Measurements from ENCODE around the gene LCE1B. TPM values are rescaled to one million over a fixed set of nuclear protein-coding genes. Genes with fewer than 3 reads are reported as not detected.

The LCE1B gene, protein sequence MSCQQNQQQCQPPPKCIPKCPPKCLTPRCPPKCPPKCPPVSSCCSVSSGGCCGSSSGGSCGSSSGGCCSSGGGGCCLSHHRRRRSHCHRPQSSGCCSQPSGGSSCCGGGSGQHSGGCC
- not detected for polyA plus RNA-seq

- H3K4me3 Mint-ChIP-seq: no peak within 1 kb of the TSS
- H3K36me3 Mint-ChIP-seq: no peaks in the 10 kb centered on the region
- peaks cover 3 to 6% (median 4%) of the 10 kb centered on the region in 3 donors for H3K27me3 Mint-ChIP-seq (ENCODE audit: low read depth in 3 of 3)
- no peaks in the 10 kb centered on the region for H3K4me1 Mint-ChIP-seq
- no peak within 1 kb of the TSS for H3K27ac Mint-ChIP-seq
- no peak for DNase-seq
- peaks cover 0 to 4% (median 0%) of the 10 kb centered on the region in 6 donors for H3K9me3 Mint-ChIP-seq
Observed at GRCh38 chr1:152811671-152812070, at the start of gene LCE1B. TSS of gene LCE1B (plus strand) at chr1:152811971. CDS start at chr1:152812447, 476 bp downstream.

DNA sequence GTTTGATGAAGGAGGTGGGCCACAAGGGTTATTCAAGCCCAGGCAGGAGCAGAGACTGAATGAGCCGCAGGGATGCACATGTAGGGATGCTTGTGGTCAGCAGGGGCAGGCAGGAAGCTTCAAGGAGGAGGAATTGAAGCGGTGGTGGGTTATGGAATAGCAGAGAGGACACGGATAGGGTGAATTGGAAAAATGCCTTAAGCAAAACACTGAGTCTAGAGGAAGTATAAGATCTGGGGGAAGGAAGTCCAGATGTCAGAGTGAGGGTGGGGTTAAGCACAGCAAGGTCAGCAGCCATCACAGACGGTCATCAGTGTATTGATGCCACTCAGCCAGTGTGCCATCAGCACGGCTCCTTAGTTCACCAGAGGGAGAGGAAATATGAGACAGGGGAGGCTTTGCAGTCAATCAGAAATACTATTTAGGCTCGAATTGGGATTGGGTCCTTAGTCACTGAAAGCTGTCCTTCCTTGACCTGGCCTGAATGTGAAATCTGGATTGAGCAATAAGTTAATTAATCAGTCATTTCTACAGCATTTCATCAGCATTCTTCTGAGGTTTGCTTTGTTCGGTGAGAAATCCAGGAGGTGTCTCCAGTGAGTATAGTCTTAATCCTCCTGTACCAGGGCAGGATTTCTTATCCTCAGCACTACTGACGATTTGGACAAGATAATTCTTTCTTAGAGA is 42.8 kb upstream of the LCE1B start:
- peaks cover 0 to under 1% (median 0%) of the 10 kb centered on the region in 6 donors for H3K9me3 Mint-ChIP-seq
- no peaks in the 10 kb centered on the region for H3K4me1 Mint-ChIP-seq
- no peaks in the 10 kb centered on the region for H3K36me3 Mint-ChIP-seq
- no peak overlapping the region for H3K27ac Mint-ChIP-seq
- no peak for DNase-seq
- no peak overlapping the region for H3K4me3 Mint-ChIP-seq
- peaks cover 2 to 4% (median 4%) of the 10 kb centered on the region in 3 donors for H3K27me3 Mint-ChIP-seq (ENCODE audit: low read depth in 3 of 3)

- H3K27me3 Mint-ChIP-seq (ENCODE audit: low read depth in 3 of 3): peaks cover 1 to 10% (median 4%) of the 10 kb centered on the region in 3 donors
- no peak overlapping the region for H3K4me3 Mint-ChIP-seq
- no peak for DNase-seq
- H3K27ac Mint-ChIP-seq: no peak overlapping the region
- H3K9me3 Mint-ChIP-seq: peaks cover 0 to 1% (median 0%) of the 10 kb centered on the region in 6 donors
- H3K4me1 Mint-ChIP-seq: no peaks in the 10 kb centered on the region
- no peaks in the 10 kb centered on the region for H3K36me3 Mint-ChIP-seq
Observed at GRCh38 chr1:152770411-152770810, 41.4 kb upstream of the LCE1B start.

- H3K4me1 Mint-ChIP-seq: no peaks in the 10 kb centered on the region
- peaks cover 0 to 2% (median under 1%) of the 10 kb centered on the region in 6 donors for H3K9me3 Mint-ChIP-seq
- H3K4me3 Mint-ChIP-seq: no peak within 1 kb of the TSS
- H3K27ac Mint-ChIP-seq: no peak within 1 kb of the TSS
- H3K36me3 Mint-ChIP-seq: no peaks in the 10 kb centered on the region
- DNase-seq: no peak
- H3K27me3 Mint-ChIP-seq (ENCODE audit: low read depth in 3 of 3): peaks cover 5 to 27% (median 7%) of the 10 kb centered on the region in 3 donors
Observed at GRCh38 chr1:152774875-152775274, 36.9 kb upstream of the LCE1B start, which contains the start of gene LCE1F. TSS of gene LCE1F (plus strand) at chr1:152775140. CDS start at chr1:152776372, 1,232 bp downstream.

DNA sequence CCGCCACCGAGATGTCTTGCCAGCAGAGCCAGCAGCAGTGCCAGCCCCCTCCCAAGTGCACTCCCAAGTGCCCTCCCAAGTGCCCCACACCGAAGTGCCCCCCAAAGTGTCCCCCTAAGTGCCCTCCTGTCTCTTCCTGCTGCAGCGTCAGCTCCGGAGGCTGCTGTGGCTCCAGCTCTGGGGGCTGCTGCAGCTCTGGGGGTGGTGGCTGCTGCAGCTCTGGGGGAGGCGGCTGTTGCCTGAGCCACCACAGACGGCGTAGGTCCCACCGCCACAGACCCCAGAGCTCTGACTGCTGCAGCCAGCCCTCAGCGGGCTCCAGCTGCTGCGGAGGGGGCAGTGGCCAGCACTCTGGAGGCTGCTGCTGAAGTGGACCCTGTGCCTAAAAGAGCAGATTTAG is 35.4 kb upstream of the LCE1B start:
- H3K36me3 Mint-ChIP-seq: no peaks in the 10 kb centered on the region
- H3K9me3 Mint-ChIP-seq: peaks cover 0 to 2% (median under 1%) of the 10 kb centered on the region in 6 donors
- H3K27ac Mint-ChIP-seq: no peak overlapping the region
- H3K4me3 Mint-ChIP-seq: no peak overlapping the region
- H3K27me3 Mint-ChIP-seq (ENCODE audit: low read depth in 3 of 3): peaks cover 5 to 29% (median 7%) of the 10 kb centered on the region in 3 donors
- H3K4me1 Mint-ChIP-seq: no peaks in the 10 kb centered on the region
- no peak for DNase-seq

- no peak for DNase-seq
- Mint-ChIP-seq H3K9me3 (peaks cover 0 to 2% (median under 1%) of the 10 kb centered on the region in 6 donors), H3K4me3 (no peak overlapping the region), H3K27ac (no peak overlapping the region), H3K36me3 (no peaks in the 10 kb centered on the region), H3K27me3 (ENCODE audit: low read depth in 3 of 3) (peaks cover 5 to 27% (median 5%) of the 10 kb centered on the region in 3 donors), H3K4me1 (no peaks in the 10 kb centered on the region)
Observed at GRCh38 chr1:152777510-152778137, 34.1 kb upstream of the LCE1B start.

- Mint-ChIP-seq H3K27ac (no peak overlapping the region), H3K4me3 (no peak overlapping the region), H3K9me3 (peaks cover 0 to 2% (median 0%) of the 10 kb centered on the region in 6 donors), H3K36me3 (no peaks in the 10 kb centered on the region), H3K27me3 (ENCODE audit: low read depth in 3 of 3) (peaks cover 6 to 22% (median 8%) of the 10 kb centered on the region in 3 donors), H3K4me1 (no peaks in the 10 kb centered on the region)
- DNase-seq: no peak
Observed at GRCh38 chr1:152783095-152783494, 28.7 kb upstream of the LCE1B start.

DNA sequence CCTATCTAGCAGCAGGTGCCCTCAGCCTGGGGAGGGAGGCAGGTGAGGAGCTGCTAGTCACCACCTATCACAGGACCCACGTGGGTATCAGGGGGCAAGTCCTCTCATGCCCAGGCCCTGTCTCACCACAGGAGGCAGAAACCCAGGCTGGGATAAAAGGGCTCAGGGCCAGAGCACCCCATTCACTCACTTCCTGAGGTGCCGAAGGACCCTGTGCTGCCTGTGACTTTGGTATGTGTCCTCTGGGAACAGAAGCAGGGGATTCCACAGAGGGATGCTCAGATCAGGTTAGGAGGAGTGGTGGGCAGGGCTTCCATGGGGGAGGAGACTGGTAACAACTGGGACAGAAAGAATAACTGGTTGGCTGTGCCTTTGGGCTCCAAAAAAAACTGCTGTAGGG is 25.7 kb upstream of the LCE1B start, which contains the start of gene LCE1E:
TSS of gene LCE1E (plus strand) at position 181 of the 400 bp plus-strand sequence. CDS start 1,043 bp downstream, outside the sequence.
- Mint-ChIP-seq H3K9me3 (peaks cover 0 to 2% (median 0%) of the 10 kb centered on the region in 6 donors), H3K4me3 (no peak within 1 kb of the TSS), H3K4me1 (no peaks in the 10 kb centered on the region), H3K36me3 (no peaks in the 10 kb centered on the region), H3K27ac (no peak within 1 kb of the TSS), H3K27me3 (ENCODE audit: low read depth in 3 of 3) (peaks cover 5 to 13% (median 6%) of the 10 kb centered on the region in 3 donors)
- DNase-seq: no peak

- Mint-ChIP-seq H3K27me3 (ENCODE audit: low read depth in 3 of 3) (peaks cover 0 to 5% (median 1%) of the 10 kb centered on the region in 3 donors), H3K36me3 (no peaks in the 10 kb centered on the region), H3K27ac (no peak overlapping the region), H3K4me3 (no peak overlapping the region), H3K4me1 (no peaks in the 10 kb centered on the region), H3K9me3 (no peaks in the 10 kb centered on the region)
- DNase-seq: no peak
Observed at GRCh38 chr1:152795686-152796085, 16.1 kb upstream of the LCE1B start.

- Mint-ChIP-seq H3K27ac (no peak within 1 kb of the TSS), H3K9me3 (no peaks in the 10 kb centered on the region), H3K27me3 (ENCODE audit: low read depth in 3 of 3) (peaks cover 0 to 5% (median 1%) of the 10 kb centered on the region in 3 donors), H3K4me1 (no peaks in the 10 kb centered on the region), H3K36me3 (no peaks in the 10 kb centered on the region), H3K4me3 (no peak within 1 kb of the TSS)
- no peak for DNase-seq
Observed at GRCh38 chr1:152796421-152796820, 15.3 kb upstream of the LCE1B start, which contains the start of gene LCE1D. TSS of gene LCE1D (plus strand) at chr1:152796721. CDS start at chr1:152797795, 1,074 bp downstream.

DNA sequence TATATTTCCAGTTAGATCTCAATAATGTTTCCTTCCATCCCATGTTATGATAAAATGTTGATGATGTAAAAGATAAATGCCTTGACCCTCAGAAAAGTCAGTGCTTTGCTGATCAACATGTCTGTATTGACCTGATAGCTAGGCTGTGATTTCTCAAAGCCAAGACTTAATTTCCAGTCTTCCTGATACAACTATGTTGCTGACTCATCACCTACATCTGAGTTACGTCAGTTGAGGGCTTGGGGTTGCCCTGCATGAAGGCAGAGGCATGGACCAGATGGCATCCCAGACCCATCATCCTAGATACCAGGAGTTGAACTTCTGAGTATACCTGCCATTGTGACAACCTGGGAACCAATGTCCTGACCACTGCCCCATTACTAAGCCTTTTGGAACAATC is 10.4 kb upstream of the LCE1B start:
- Mint-ChIP-seq H3K9me3 (no peaks in the 10 kb centered on the region), H3K27me3 (ENCODE audit: low read depth in 3 of 3) (peaks cover 0 to 7% (median 3%) of the 10 kb centered on the region in 3 donors), H3K4me1 (no peaks in the 10 kb centered on the region), H3K36me3 (no peaks in the 10 kb centered on the region), H3K27ac (no peak overlapping the region), H3K4me3 (no peak overlapping the region)
- DNase-seq: no peak

- DNase-seq: no peak
- H3K36me3 Mint-ChIP-seq: no peaks in the 10 kb centered on the region
- H3K9me3 Mint-ChIP-seq: peaks cover 0 to 4% (median 0%) of the 10 kb centered on the region in 6 donors
- no peak within 1 kb of the TSS for H3K27ac Mint-ChIP-seq
- H3K4me3 Mint-ChIP-seq: no peak within 1 kb of the TSS
- peaks cover 3 to 7% (median 5%) of the 10 kb centered on the region in 3 donors for H3K27me3 Mint-ChIP-seq (ENCODE audit: low read depth in 3 of 3)
- H3K4me1 Mint-ChIP-seq: no peaks in the 10 kb centered on the region
Observed at GRCh38 chr1:152806576-152806975, 5.2 kb upstream of the LCE1B start, which contains the start of gene LCE1C. TSS of gene LCE1C (minus strand) at chr1:152806651. CDS start at chr1:152805478, 1,173 bp downstream.

DNA sequence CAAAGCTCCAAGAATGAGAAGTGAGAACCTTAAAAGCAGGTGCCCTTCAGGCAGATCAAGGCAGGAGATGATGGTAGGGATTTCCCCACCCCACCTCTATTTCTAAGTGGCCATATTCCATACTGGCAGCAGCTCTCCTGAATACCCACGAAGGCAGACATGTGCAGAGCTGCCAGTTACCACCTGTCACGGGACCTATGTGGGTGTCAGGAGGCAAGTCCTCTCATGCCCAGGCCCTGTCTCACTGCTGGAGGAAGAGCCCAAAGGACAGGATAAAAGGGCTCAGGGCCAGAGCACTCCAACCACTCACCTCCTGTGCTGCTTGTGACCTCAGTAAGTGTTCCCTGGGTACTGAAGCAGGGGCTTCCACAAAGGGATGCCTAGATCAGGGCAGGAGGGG is 721 bp upstream of the LCE1B start:
- Mint-ChIP-seq H3K27me3 (ENCODE audit: low read depth in 3 of 3) (peaks cover 3 to 4% (median 4%) of the 10 kb centered on the region in 3 donors), H3K4me1 (no peaks in the 10 kb centered on the region), H3K9me3 (peaks cover 0 to 4% (median 0%) of the 10 kb centered on the region in 6 donors), H3K36me3 (no peaks in the 10 kb centered on the region), H3K4me3 (no peak overlapping the region), H3K27ac (no peak overlapping the region)
- DNase-seq: no peak

GRCh38 chr1:152817309-152817708 is 5.5 kb downstream of the LCE1B start:
- Mint-ChIP-seq H3K4me3 (no peak overlapping the region), H3K4me1 (no peaks in the 10 kb centered on the region), H3K27ac (no peak overlapping the region), H3K9me3 (no peaks in the 10 kb centered on the region), H3K27me3 (ENCODE audit: low read depth in 3 of 3) (peaks cover 0 to 6% (median 1%) of the 10 kb centered on the region in 3 donors), H3K36me3 (no peaks in the 10 kb centered on the region)
- DNase-seq: no peak

All from immature natural killer cell (primary cell).